Bone marrow (tissue), 2 donors: ENCODE measurements around the gene PCDHA1.

ENCODE experiments used
- DNase-seq, 2 donors: peaks; one replicate each; lab custom pipeline; 2025; lab: John Stamatoyannopoulos, UW

The PCDHA1 gene

GRCh38 chr5:140923601-140924000 lies 137.7 kb downstream of the PCDHA1 start:
- DNase-seq, result no peak

GRCh38 chr5:140925806-140926442 lies 140.0 kb downstream of the PCDHA1 start, which contains the start of gene PCDHAC1:
PCDHAC1 (plus strand) TSS chr5:140926299; CDS start chr5:140926893, 594 bp downstream.
- no peak for DNase-seq

GRCh38 chr5:140926443-140927227 lies 140.7 kb downstream of the PCDHA1 start:
- DNase-seq, result no peak

DNA sequence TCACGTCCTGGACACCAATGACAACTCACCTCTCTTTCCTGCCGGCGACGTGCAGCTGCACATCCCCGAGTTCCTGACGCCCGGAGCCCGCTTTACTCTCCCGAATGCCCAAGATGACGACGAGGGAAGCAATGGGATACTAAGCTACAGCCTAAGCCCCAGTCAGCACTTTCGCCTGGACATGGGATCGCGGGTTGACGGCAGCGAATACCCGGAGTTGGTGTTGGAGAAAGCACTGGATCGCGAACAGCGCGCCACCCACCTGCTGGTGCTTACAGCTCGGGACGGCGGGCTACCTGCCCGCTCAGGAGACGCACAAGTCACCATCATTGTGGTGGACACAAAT lies 141.3 kb downstream of the PCDHA1 start:
- no peak for DNase-seq

GRCh38 chr5:140934964-140935606 lies 149.1 kb downstream of the PCDHA1 start:
- DNase-seq, result no peak

DNA sequence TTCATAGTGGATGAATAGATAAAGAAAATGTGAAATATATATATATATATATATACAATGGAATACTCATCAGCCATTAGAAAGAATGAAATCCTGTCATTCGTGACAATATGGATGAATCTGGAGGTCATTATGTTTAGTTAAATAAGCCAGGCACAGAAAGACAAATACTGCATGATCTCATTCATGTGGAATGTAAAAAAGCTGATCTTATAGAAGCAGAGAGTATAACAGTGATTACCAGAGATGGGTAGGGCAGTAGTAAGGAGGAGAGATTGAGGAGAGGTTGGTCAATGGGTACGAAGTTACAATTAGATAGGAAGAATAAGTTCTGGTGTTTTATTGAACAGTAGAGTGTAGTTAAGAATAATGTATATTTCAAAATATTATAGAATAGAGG lies 160.6 kb downstream of the PCDHA1 start:
- DNase-seq, result no peak

DNA sequence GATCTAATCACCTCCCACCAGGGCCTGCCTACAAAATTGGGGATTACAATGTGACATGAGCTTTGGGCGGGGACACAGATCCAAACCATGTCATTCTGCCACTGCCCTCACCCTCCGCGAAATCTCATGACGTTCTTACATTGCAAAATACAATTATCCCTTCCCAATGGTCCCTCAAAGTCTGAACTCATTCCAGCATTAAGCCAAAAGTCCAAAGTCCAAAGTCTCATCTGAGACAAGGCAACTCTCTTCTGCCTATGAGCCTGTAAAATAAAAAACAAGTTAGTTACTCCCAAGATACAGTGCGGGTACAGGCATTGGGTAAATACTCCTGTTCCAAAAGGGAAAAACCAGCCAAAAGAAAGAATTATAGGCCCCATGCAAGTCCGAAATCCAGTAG lies 165.7 kb downstream of the PCDHA1 start:
- no peak for DNase-seq

GRCh38 chr5:140953234-140953633 lies 167.3 kb downstream of the PCDHA1 start:
- no peak for DNase-seq

GRCh38 chr5:140962190-140962589 lies 176.2 kb downstream of the PCDHA1 start:
- DNase-seq, result no peak

DNA sequence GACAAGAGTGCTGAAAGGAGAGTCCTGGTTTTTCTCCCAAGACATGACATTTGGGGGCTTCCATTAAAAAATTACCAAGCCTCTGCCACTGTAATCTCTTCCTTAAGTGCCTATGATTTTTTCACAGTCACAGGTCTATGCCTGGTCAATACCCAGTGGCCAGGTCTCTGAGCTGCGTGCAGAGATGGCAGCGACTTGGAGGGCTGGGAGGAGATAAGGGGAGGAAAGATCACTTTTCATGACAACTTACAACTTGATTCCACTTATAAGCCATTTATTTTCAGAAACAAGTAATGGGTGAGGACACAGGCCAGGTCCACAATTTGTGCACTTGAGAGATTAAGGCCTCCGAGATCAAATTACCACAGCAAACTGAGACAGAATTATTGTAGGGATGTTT lies 178.4 kb downstream of the PCDHA1 start:
- DNase-seq, result no peak

DNA sequence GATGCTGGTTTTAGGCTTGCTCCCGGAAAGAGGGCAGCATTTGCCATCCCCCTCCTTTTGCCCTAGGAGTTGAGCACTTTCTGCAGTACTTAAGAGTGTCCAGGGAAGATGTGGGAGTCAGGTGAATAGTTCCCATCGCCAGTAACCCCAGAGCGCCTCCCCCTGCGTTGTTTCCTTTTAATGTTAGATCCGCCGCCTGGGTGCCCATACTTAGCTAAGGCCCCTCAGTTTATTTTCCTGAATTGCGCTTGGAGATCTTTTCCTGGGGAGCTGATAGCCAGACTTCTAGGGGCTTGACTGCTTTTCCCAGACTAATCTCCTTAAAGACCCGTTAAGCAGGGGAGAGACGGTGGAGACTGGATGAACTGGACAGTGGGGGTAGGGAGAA lies 180.0 kb downstream of the PCDHA1 start:
- no peak for DNase-seq

DNA sequence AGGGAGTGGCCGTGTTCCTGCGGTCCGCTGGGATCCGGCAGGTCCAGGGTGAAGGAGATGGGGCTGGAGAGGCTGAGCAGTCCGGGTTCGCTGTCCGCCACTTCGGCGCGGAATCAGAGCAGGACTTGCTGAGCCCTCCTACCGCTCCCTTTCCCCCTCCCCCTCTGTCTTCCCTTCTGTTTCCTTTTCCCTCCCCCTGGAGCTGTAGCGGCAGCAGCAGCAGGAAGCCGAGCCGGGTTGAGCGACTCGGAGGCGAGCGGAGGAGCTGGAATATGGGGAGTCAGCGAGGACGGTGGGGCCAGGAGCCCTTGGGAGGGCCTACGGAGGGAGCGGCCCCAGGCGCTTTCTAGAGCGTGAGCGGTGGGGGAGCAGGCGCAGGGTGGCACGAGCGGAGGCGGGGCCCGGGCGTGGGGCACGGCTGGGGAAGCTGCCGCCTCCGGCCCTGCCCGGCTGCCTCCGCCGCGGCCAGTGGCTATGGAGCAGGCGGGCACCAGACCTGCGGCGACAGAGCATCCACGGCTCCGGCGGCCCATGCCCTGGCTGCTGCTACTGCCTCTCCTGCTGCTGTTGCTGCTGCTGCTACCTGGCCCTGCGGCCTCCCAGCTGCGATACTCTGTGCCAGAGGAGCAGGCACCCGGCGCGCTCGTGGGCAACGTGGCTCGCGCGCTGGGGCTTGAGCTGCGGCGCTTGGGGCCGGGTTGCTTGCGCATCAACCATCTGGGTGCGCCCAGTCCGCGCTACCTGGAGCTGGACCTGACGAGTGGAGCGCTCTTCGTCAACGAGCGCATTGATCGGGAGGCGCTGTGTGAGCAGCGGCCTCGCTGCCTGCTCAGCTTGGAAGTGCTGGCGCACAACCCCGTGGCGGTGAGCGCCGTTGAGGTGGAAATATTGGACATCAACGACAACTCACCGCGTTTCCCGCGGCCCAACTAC lies 180.6 kb downstream of the PCDHA1 start, which contains the start of gene PCDHAC2:
TSS of gene PCDHAC2 (plus strand) at position 184 of the 933 bp plus-strand sequence. CDS start at position 475, 291 bp downstream.
- no peak for DNase-seq

- DNase-seq, result no peak
These were observed 181.4 kb downstream of the PCDHA1 start for GRCh38 chr5:140967226-140967893.

- DNase-seq, result no peak
These were observed 183.9 kb downstream of the PCDHA1 start for GRCh38 chr5:140969880-140970279.

DNA sequence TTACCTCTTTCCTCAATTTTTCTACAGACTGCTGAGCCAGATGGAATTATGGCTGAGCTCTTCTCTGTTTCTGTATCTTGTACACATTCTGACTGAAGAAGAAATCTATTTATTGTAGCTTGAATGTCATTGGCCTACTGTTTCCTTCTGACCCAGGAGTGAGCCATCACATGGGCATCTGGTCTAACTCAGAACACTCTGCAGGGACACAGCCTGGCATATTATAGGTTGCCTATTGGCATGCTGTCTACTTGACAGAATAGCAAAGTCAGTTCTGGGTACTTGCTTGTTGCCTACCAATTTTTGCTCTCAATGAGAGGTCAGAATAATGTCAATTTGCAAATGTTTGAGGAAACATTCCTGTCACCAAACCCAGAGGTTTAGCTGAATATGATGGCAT lies 187.6 kb downstream of the PCDHA1 start:
- DNase-seq, result no peak

DNA sequence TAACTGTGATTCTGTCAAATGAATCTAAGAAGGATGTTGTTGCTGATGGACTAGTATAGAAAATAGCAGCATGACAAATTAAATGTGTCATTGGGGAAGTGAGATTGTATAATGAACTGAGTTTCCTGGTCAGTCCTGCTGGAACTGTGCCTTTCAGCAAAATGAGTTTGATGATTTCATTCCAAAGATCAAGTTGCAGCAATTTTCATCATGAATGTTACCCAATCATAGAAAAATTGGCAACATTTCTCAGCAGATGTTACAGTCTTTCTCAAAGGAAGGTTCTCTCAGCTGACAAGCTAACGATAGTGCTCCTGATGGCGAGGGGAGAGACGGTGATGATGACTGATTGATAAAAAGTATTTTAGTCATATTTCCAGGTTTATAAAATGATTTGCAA lies 191.1 kb downstream of the PCDHA1 start:
- DNase-seq, result no peak

- DNase-seq, result no peak
These were observed 192.3 kb downstream of the PCDHA1 start for GRCh38 chr5:140978260-140978659.

GRCh38 chr5:140978983-140979382 lies 193.0 kb downstream of the PCDHA1 start:
- DNase-seq, result no peak

DNA sequence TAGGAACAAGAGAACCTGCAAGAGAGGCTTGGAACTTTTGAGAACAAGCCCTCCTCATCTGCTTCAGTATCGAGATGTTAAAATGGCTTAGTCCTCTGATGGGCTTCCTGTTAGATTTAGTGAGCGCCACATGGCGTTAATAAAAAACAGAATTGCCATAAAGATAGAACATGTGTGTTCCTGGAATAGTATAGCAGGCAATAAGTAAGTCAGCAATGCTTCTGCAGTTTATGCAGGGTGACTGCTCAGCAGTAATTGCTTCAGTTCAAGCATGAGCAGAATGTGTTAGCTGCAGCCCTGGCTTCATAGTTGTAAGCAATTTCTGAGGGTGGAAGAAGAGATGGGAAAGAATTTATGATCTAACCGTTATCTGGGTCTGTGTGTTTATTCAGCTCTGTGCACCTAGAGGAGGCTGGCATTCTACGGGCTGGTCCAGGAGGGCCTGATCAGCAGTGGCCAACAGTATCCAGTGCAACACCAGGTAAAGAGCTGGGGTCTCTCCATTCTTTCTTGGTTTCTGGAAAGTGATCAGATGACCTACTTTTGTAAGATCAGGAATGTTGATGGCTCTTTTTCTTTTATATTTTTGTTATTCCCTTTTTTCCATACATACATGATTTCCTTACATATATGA lies 196.3 kb downstream of the PCDHA1 start:
- no peak for DNase-seq

GRCh38 chr5:140986117-140986521 lies 200.2 kb downstream of the PCDHA1 start:
- no peak for DNase-seq

DNA sequence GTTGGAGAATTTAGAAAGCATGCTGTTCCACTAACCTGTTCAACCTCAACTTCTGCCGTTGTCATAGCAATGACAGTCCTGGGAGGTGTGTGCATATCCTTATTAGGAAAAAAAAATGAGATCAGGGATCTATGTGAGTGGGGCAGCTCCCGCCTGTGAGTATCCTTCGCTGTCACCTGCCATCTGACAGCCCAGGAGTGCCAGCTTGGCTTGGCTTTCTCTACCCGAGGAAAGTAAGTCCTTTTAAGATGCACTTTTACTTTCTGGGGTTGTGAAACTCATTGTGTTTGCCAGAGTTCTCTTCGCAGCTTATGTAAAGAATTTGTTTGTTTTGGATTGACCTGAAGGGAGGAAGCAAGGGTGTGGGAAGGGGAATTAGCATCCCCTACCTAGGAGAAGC lies 202.2 kb downstream of the PCDHA1 start:
- no peak for DNase-seq
